Uterus (tissue), 2 donors: ENCODE data around the gene SLC39A11.

Source experiments
- CTCF ChIP-seq, 4 experiments: fragments of 200-600 bp in 2 of 4; fragments of 450-650 bp in 2 of 4; sonication (generic) in 2 of 4; IDR thresholded peaks; one replicate each; pipeline ENCODE4 v1.5.1; 2016 to 2019; ENCODE audit warnings: antibody characterized with exemption in 4 of 4, mild to moderate bottlenecking in 2 of 4, moderate library complexity in 1 of 4
- POLR2A ChIP-seq, 2 donors: fragments of 450-650 bp; IDR thresholded peaks; one replicate each; pipeline ENCODE4 v1.6.1; 2016; ENCODE audit warnings: antibody characterized with exemption in 2 of 2, mild to moderate bottlenecking in 1 of 2, moderate library complexity in 1 of 2

DNA sequence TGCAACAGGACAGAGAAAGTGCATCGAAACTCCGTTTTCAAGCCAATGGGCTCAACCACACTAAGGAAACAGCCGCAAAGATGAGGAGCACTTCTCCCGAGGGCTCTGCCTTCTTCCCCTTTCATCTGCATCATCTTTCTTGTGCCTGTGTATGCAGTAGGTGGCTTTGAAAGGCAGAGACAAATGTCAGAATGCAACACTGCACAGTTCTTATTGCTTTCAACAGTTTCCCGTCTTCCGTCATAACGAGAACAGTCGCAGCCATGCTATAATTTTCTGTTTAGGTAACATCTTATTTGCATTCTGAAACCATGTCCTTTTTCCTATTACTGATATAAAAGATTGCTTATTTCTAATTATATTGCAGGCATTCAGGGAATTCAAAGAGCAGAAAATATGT is 205.2 kb downstream of the SLC39A11 start:
- TF ChIP-seq POLR2A (IDR thresholded peaks at IDR 0.05) (no peak), CTCF (IDR thresholded peaks at IDR 0.05) (no peak)
